GM12892 (cell line): ENCODE results near the gene SLIT3.

Source experiments
- POLR2A ChIP-seq: IDR thresholded peaks from 2 replicates; pipeline ENCODE4 v1.6.1; 2011; ENCODE audit warnings: low read depth, low read length, control low read depth
- POLR2AphosphoS5 ChIP-seq: IDR thresholded peaks from 2 replicates; pipeline ENCODE4 v1.6.1; 2011; ENCODE audit warnings: low read depth, low read length, control low read depth
- TAF1 ChIP-seq: IDR thresholded peaks from 2 replicates; pipeline ENCODE4 v1.6.1; 2011; ENCODE audit warnings: low read depth, mild to moderate bottlenecking, control low read depth, low read length, borderline replicate concordance

- no peak for TF ChIP-seq POLR2AphosphoS5
- TF ChIP-seq POLR2A: no peak
- TF ChIP-seq TAF1: no peak
Measured at GRCh38 chr5:169248550-169248949, 52.4 kb downstream of the SLIT3 start.
